NCI-H2171 (cell line): ENCODE data around the gene SUCO.
"Not testable (repeated sequence)": the region's sequence is repeated elsewhere in the genome, so short reads cannot be mapped to it uniquely, and the experiment has no call there.

Experiments
- DNase-seq: peaks from one replicate; lab custom pipeline; 2025; lab: John Stamatoyannopoulos, UW

SUCO gene

GRCh38 chr1:172532700-172533512 lies at the start of gene SUCO:
Gene SUCO, plus strand, starts transcription at chr1:172533150. Its CDS starts 286 bp downstream, at chr1:172533436.
- peak; percentile 97 for DNase-seq

- DNase-seq, result no peak
These were observed 49.5 kb upstream of the SUCO start for GRCh38 chr1:172483448-172483847.

GRCh38 chr1:172484252-172484651 lies 48.7 kb upstream of the SUCO start:
- no peak for DNase-seq

- no peak for DNase-seq
These were observed 47.3 kb upstream of the SUCO start for GRCh38 chr1:172485626-172486025.

- DNase-seq, result no peak
These were observed 46.0 kb upstream of the SUCO start for GRCh38 chr1:172486805-172487454.

GRCh38 chr1:172487550-172487949 lies 45.4 kb upstream of the SUCO start:
- DNase-seq, result no peak

GRCh38 chr1:172488393-172488792 lies 44.6 kb upstream of the SUCO start:
- no peak for DNase-seq

GRCh38 chr1:172489847-172490246 lies 43.1 kb upstream of the SUCO start:
- no peak for DNase-seq

- DNase-seq, result no peak
These were observed 40.5 kb upstream of the SUCO start for GRCh38 chr1:172492421-172492820.

- DNase-seq, result no peak
These were observed 38.8 kb upstream of the SUCO start for GRCh38 chr1:172494166-172494565.

GRCh38 chr1:172496127-172496526 lies 36.8 kb upstream of the SUCO start:
- not testable (repeated sequence) for DNase-seq

GRCh38 chr1:172496678-172497077 lies 36.3 kb upstream of the SUCO start:
- DNase-seq, result no peak

GRCh38 chr1:172497230-172497629 lies 35.7 kb upstream of the SUCO start:
- no peak for DNase-seq

- DNase-seq, result no peak
These were observed 34.1 kb upstream of the SUCO start for GRCh38 chr1:172498857-172499256.

GRCh38 chr1:172499636-172500141 lies 33.3 kb upstream of the SUCO start:
- no peak for DNase-seq

- no peak for DNase-seq
These were observed 32.7 kb upstream of the SUCO start for GRCh38 chr1:172500207-172500606.

- no peak for DNase-seq
These were observed 25.2 kb upstream of the SUCO start for GRCh38 chr1:172507741-172508140.

- no peak for DNase-seq
These were observed 22.5 kb upstream of the SUCO start for GRCh38 chr1:172510479-172510878.

- no peak for DNase-seq
These were observed 20.4 kb upstream of the SUCO start for GRCh38 chr1:172512591-172512990.

- DNase-seq, result no peak
These were observed 19.5 kb upstream of the SUCO start for GRCh38 chr1:172513479-172513878.

GRCh38 chr1:172514108-172514507 lies 18.8 kb upstream of the SUCO start:
- no peak for DNase-seq

- no peak for DNase-seq
These were observed 17.5 kb upstream of the SUCO start for GRCh38 chr1:172515436-172515835.

- DNase-seq, result no peak
These were observed 17.0 kb upstream of the SUCO start for GRCh38 chr1:172515927-172516326.
